GM18508 (cell line): ENCODE results near the gene ADGRV1.
"Not testable (repeated sequence)": the region's sequence is repeated elsewhere in the genome, so short reads cannot be mapped to it uniquely, and the experiment has no call there.

Experiments
- ATAC-seq: cut with Tn5 transposase; IDR thresholded peaks from one replicate; pipeline ENCODE4 v1.9.1; 2021; ENCODE audit warnings: moderate number of reproducible peaks; ENCODE audit not compliant: insufficient read depth, unreplicated experiment

ADGRV1 gene

GRCh38 chr5:91041132-91041531 is 482.5 kb downstream of the ADGRV1 start:
- not testable (repeated sequence) for ATAC-seq

- ATAC-seq, result no peak
These were observed 483.8 kb downstream of the ADGRV1 start for GRCh38 chr5:91042247-91042935.

- ATAC-seq, result no peak
These were observed 484.3 kb downstream of the ADGRV1 start for GRCh38 chr5:91042936-91043255.

- no peak for ATAC-seq
These were observed 489.5 kb downstream of the ADGRV1 start for GRCh38 chr5:91048073-91048472.

GRCh38 chr5:91049112-91049511 is 490.5 kb downstream of the ADGRV1 start:
- no peak for ATAC-seq

- no peak for ATAC-seq
These were observed 491.2 kb downstream of the ADGRV1 start for GRCh38 chr5:91049800-91050199.

GRCh38 chr5:91052411-91052810 is 493.8 kb downstream of the ADGRV1 start:
- not testable (repeated sequence) for ATAC-seq

- no peak for ATAC-seq
These were observed 494.6 kb downstream of the ADGRV1 start for GRCh38 chr5:91052977-91053740.

GRCh38 chr5:91053741-91054025 is 495.1 kb downstream of the ADGRV1 start:
- ATAC-seq, result no peak

GRCh38 chr5:91058155-91058554 is 499.6 kb downstream of the ADGRV1 start:
- no peak for ATAC-seq

- no peak for ATAC-seq
These were observed 500.0 kb downstream of the ADGRV1 start for GRCh38 chr5:91058575-91058974.

- ATAC-seq, result peak; percentile 94
These were observed 500.8 kb downstream of the ADGRV1 start for GRCh38 chr5:91059409-91059808.

- ATAC-seq, result no peak
These were observed 502.5 kb downstream of the ADGRV1 start for GRCh38 chr5:91061094-91061493.

GRCh38 chr5:91061946-91062562 is 503.5 kb downstream of the ADGRV1 start:
- no peak for ATAC-seq

- not testable (repeated sequence) for ATAC-seq
These were observed 504.6 kb downstream of the ADGRV1 start for GRCh38 chr5:91063098-91063690.

- no peak for ATAC-seq
These were observed 506.9 kb downstream of the ADGRV1 start for GRCh38 chr5:91065496-91065895.

GRCh38 chr5:91069364-91069763 is 510.8 kb downstream of the ADGRV1 start:
- ATAC-seq, result no peak

- ATAC-seq, result no peak
These were observed 512.4 kb downstream of the ADGRV1 start for GRCh38 chr5:91070761-91071550.

- ATAC-seq, result no peak
These were observed 514.3 kb downstream of the ADGRV1 start for GRCh38 chr5:91072881-91073280.

- peak; percentile 70 for ATAC-seq
These were observed 516.0 kb downstream of the ADGRV1 start for GRCh38 chr5:91074615-91075014.

- no peak for ATAC-seq
These were observed 517.5 kb downstream of the ADGRV1 start for GRCh38 chr5:91076138-91076537.
